Endodermal cell (in vitro differentiated cells): ENCODE measurements around the gene GCLC. TPM values are rescaled to one million over a fixed set of nuclear protein-coding genes. Genes with fewer than 3 reads are reported as not detected.

Experiments used
- DNase-seq: peaks from one replicate; pipeline ENCODE4 v3.0.0-alpha.2; 2017
- H3K27ac ChIP-seq: 2 replicates; pipeline ENCODE4 v1.5.1; 2013; ENCODE audit warnings: mild to moderate bottlenecking, low read depth, low read length, moderate library complexity
- H3K27me3 ChIP-seq: 2 replicates; pipeline ENCODE4 v1.6.1; 2013; ENCODE audit warnings: mild to moderate bottlenecking, low read length, moderate library complexity; ENCODE audit not compliant: insufficient read depth, control insufficient read depth, poor library complexity, severe bottlenecking
- H3K36me3 ChIP-seq: 2 replicates; pipeline ENCODE4 v1.7.0; 2013; ENCODE audit warnings: mild to moderate bottlenecking, low read length, moderate library complexity; ENCODE audit not compliant: control insufficient read depth, insufficient read depth
- H3K4me1 ChIP-seq: one replicate; pipeline ENCODE4 v1.7.0; 2013; ENCODE audit warnings: low read length; ENCODE audit not compliant: control insufficient read depth, insufficient read depth
- H3K4me3 ChIP-seq: 2 replicates; pipeline ENCODE4 v1.5.1; 2013; ENCODE audit warnings: mild to moderate bottlenecking, low read length, moderate library complexity
- H3K9ac ChIP-seq: 2 replicates; pipeline ENCODE4 v1.6.1; 2013; ENCODE audit warnings: mild to moderate bottlenecking, low read length, moderate library complexity; ENCODE audit not compliant: poor library complexity, severe bottlenecking; ENCODE audit errors: extremely low read depth
- H3K9me3 ChIP-seq: 2 replicates; pipeline ENCODE4 v1.6.1; 2013; ENCODE audit warnings: mild to moderate bottlenecking, low read length, moderate library complexity; ENCODE audit not compliant: control insufficient read depth
- H3K27ac Mint-ChIP-seq: 2 replicates; pipeline ENCODE4 v1.8.0; 2020; ENCODE audit warnings: mixed read lengths
- H3K27me3 Mint-ChIP-seq: 2 replicates; pipeline ENCODE4 v1.8.0; 2021; ENCODE audit warnings: mild to moderate bottlenecking, mixed read lengths; ENCODE audit not compliant: insufficient read depth
- H3K36me3 Mint-ChIP-seq: 2 replicates; pipeline ENCODE4 v1.8.0; 2020; ENCODE audit warnings: low read depth, mixed read lengths
- H3K4me1 Mint-ChIP-seq: 2 replicates; pipeline ENCODE4 v1.8.0; 2020; ENCODE audit warnings: mixed read lengths
- H3K4me3 Mint-ChIP-seq: 2 replicates; pipeline ENCODE4 v1.8.0; 2020; ENCODE audit warnings: mild to moderate bottlenecking, moderate library complexity, mixed read lengths
- H3K9me3 Mint-ChIP-seq: 2 replicates; pipeline ENCODE4 v1.8.0; 2020; ENCODE audit warnings: mild to moderate bottlenecking, mixed read lengths
- WGBS, 2 experiments: methylation state at CpG; one replicate each; pipeline versions ENCODE4 v1.1.5 to v1.1.7; 2013; ENCODE audit warnings: missing lambda C conversion rate in 2 of 2, mixed read lengths in 1 of 2; ENCODE audit not compliant: insufficient coverage in 1 of 2, insufficient read length in 1 of 2; 5-methylcytosine and 5-hydroxymethylcytosine counted together
- total RNA-seq, 2 donors: library from RNA; stranded (reverse); fragmentation: NEBNext Ultra II Directional in 1 of 2; extraction: Animal tissue kit (Norgen Biotek cat#: 25700) in 1 of 2; gene quantifications; 2 replicates in 1 of 2; 3 replicates in 1 of 2; pipeline ENCODE4 v1.2.1, GENCODE V29; 2021
- TF ChIP-seq, protein P1 (sequence below): fragments of 200-600 bp; sonication (generic); conservative IDR thresholded peaks from 2 replicates; pipeline ENCODE4 v1.5.0; 2021; ENCODE audit warnings: antibody characterized with exemption, mild to moderate bottlenecking

Gene GCLC
- total RNA-seq, 2 donors from 2014 or later: 44.7 to 57.7 TPM

- peak overlapping the region; percentile 86 for H3K4me3 ChIP-seq
- peaks cover 7% of the 10 kb centered on the region for H3K9me3 ChIP-seq
- H3K27me3 ChIP-seq: peaks cover 12% of the 10 kb centered on the region
- peaks cover 2% of the 10 kb centered on the region for H3K4me1 ChIP-seq
- H3K27ac ChIP-seq: peak overlapping the region; percentile 10
- peaks cover 12% of the 10 kb centered on the region for H3K4me1 Mint-ChIP-seq
- TF ChIP-seq, protein P1, sequence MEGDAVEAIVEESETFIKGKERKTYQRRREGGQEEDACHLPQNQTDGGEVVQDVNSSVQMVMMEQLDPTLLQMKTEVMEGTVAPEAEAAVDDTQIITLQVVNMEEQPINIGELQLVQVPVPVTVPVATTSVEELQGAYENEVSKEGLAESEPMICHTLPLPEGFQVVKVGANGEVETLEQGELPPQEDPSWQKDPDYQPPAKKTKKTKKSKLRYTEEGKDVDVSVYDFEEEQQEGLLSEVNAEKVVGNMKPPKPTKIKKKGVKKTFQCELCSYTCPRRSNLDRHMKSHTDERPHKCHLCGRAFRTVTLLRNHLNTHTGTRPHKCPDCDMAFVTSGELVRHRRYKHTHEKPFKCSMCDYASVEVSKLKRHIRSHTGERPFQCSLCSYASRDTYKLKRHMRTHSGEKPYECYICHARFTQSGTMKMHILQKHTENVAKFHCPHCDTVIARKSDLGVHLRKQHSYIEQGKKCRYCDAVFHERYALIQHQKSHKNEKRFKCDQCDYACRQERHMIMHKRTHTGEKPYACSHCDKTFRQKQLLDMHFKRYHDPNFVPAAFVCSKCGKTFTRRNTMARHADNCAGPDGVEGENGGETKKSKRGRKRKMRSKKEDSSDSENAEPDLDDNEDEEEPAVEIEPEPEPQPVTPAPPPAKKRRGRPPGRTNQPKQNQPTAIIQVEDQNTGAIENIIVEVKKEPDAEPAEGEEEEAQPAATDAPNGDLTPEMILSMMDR: no peak
- H3K4me3 Mint-ChIP-seq: peak overlapping the region; percentile 64
- peaks cover 4% of the 10 kb centered on the region for H3K36me3 Mint-ChIP-seq
- peak overlapping the region; percentile 92 for H3K27ac Mint-ChIP-seq
- DNase-seq: peak; percentile 97
- peaks cover 34% of the 10 kb centered on the region for H3K9me3 Mint-ChIP-seq
- no peaks in the 10 kb centered on the region for H3K36me3 ChIP-seq
- peaks cover 23% of the 10 kb centered on the region for H3K27me3 Mint-ChIP-seq
- peak overlapping the region; percentile 34 for H3K9ac ChIP-seq
- WGBS, 2 experiments: 5 to 24% methylated on average over 9 to 57 of the region's 57 CpGs
Observed at GRCh38 chr6:53547811-53548496, 3.1 kb upstream of the GCLC start.

DNA sequence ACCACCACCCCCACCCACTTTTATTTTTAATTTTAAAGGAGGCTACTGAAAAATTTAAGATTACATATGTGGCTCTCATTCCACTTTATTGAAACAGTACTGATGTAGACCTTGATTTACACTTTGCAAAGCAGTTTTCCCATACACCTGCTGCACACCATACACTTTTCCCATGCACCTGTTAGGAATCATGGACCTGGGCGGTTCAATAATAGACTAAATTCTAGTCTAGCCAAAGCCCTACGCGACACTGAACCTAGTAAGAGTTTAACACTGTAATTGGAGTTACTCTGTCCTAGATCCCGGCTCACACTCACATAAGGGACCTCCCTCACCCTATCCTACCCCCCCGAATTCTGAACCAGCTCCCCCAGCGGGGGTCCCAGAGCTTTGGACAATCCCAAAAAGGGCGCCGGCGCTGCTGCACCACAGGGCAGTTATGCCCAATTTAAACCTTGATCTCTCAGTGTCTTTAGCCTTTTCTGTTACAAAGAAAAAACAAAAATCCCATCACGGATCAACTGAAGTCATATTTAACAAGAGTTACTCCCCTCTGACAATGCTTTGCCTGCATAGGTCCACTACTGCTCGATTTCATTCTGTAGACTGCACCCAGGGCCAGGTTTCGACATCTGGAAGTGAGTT, 2.4 kb upstream of the GCLC start:
- Histone ChIP-seq H3K4me1 (peaks cover 2% of the 10 kb centered on the region), H3K27me3 (peaks cover 12% of the 10 kb centered on the region), H3K4me3 (peak overlapping the region; percentile 86), H3K36me3 (no peaks in the 10 kb centered on the region), H3K9me3 (peaks cover 6% of the 10 kb centered on the region), H3K9ac (peak overlapping the region; percentile 34), H3K27ac (no peak overlapping the region)
- H3K27me3 Mint-ChIP-seq: peaks cover 23% of the 10 kb centered on the region
- 23 to 32% methylated on average over 10 to 12 of the region's 12 CpGs for WGBS, 2 experiments
- DNase-seq: peak; percentile 63
- TF ChIP-seq, protein P1: no peak
- peak overlapping the region; percentile 72 for H3K27ac Mint-ChIP-seq
- peaks cover 30% of the 10 kb centered on the region for H3K9me3 Mint-ChIP-seq
- H3K4me1 Mint-ChIP-seq: peaks cover 16% of the 10 kb centered on the region
- peaks cover 4% of the 10 kb centered on the region for H3K36me3 Mint-ChIP-seq
- H3K4me3 Mint-ChIP-seq: peak overlapping the region; percentile 64

GRCh38 chr6:53546281-53546680, 1.4 kb upstream of the GCLC start:
- Mint-ChIP-seq H3K4me3 (no peak overlapping the region), H3K9me3 (peaks cover 20% of the 10 kb centered on the region), H3K36me3 (peaks cover 4% of the 10 kb centered on the region), H3K27me3 (peaks cover 23% of the 10 kb centered on the region), H3K4me1 (peaks cover 24% of the 10 kb centered on the region), H3K27ac (no peak overlapping the region)
- Histone ChIP-seq H3K9me3 (no peaks in the 10 kb centered on the region), H3K27ac (no peak overlapping the region), H3K9ac (no peak overlapping the region), H3K4me1 (peaks cover 2% of the 10 kb centered on the region), H3K36me3 (no peaks in the 10 kb centered on the region), H3K27me3 (peaks cover 12% of the 10 kb centered on the region), H3K4me3 (no peak overlapping the region)
- DNase-seq: no peak
- TF ChIP-seq, protein P1: no peak
- 83 to 97% methylated on average over 1 to 2 of the region's 2 CpGs for WGBS, 2 experiments
